ENCODE data around the gene CPLX1.

Gene CPLX1

GRCh38 chr4:748461-748860 lies 77.5 kb downstream of the CPLX1 start:
- Histone ChIP-seq H3K9me3 (ENCODE audit: severe bottlenecking) (no peaks in the 10 kb centered on the region), H3K27ac (ENCODE audit: poor library complexity, severe bottlenecking) (no peak overlapping the region), H3K4me3 (ENCODE audit: severe bottlenecking) (no peak overlapping the region), H3K36me3 (ENCODE audit: low read depth) (peaks cover 36% of the 10 kb centered on the region), H3K27me3 (ENCODE audit: insufficient read depth, poor library complexity, severe bottlenecking) (no peaks in the 10 kb centered on the region), H3K4me1 (ENCODE audit: insufficient read depth, poor library complexity, severe bottlenecking) (peaks cover 4% of the 10 kb centered on the region)
- ATAC-seq (ENCODE audit: low read depth) (no peak), DNase-seq (ENCODE audit: low spot score) (no peak)
- no peak for TF ChIP-seq CTCF (IDR thresholded peaks at IDR 0.05; ENCODE audit: poor library complexity, severe bottlenecking)

GRCh38 chr4:747546-748170 lies 78.3 kb downstream of the CPLX1 start:
- Histone ChIP-seq H3K36me3 (ENCODE audit: low read depth) (peaks cover 32% of the 10 kb centered on the region), H3K4me3 (ENCODE audit: severe bottlenecking) (no peak overlapping the region), H3K27ac (ENCODE audit: poor library complexity, severe bottlenecking) (no peak overlapping the region), H3K27me3 (ENCODE audit: insufficient read depth, poor library complexity, severe bottlenecking) (no peaks in the 10 kb centered on the region), H3K4me1 (ENCODE audit: insufficient read depth, poor library complexity, severe bottlenecking) (peaks cover 4% of the 10 kb centered on the region), H3K9me3 (ENCODE audit: severe bottlenecking) (no peaks in the 10 kb centered on the region)
- ATAC-seq (ENCODE audit: low read depth) (no peak), DNase-seq (ENCODE audit: low spot score) (no peak)
- TF ChIP-seq CTCF (IDR thresholded peaks at IDR 0.05; ENCODE audit: poor library complexity, severe bottlenecking) = no peak

DNA sequence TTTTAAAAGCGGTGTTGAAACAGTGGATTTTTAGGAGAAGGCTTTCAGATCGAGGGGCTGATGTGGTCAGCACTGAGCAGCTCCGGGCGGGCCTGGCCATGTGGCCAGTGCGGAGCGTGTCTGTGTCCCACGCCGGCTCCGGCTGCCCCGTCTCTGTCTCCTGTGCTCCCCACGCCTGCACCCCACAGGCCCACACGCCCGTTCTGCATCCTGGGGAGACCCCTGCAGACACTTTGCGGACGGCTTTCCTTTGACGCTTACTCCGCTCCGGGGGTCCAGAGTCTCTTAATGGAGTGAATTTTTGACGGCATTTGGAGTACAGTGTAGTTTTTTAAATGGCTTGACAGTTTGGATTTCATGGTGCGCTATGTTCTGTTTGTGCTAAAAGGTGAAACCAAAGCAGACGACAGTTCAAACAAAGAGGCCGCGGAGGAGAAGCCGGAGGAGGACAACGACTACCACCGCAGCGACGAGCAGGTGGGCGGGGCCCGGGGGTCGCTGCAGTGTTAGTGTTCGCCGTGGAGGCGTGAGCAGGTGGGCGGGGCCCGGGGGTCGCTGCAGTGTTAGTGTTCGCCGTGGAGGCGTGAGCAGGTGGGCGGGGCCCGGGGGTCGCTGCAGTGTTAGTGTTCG lies 81.6 kb downstream of the CPLX1 start:
- no peak for TF ChIP-seq CTCF (IDR thresholded peaks at IDR 0.05; ENCODE audit: poor library complexity, severe bottlenecking)
- Histone ChIP-seq H3K36me3 (ENCODE audit: low read depth) (peaks cover 22% of the 10 kb centered on the region), H3K4me1 (ENCODE audit: insufficient read depth, poor library complexity, severe bottlenecking) (no peaks in the 10 kb centered on the region), H3K4me3 (ENCODE audit: severe bottlenecking) (no peak overlapping the region), H3K9me3 (ENCODE audit: severe bottlenecking) (no peaks in the 10 kb centered on the region), H3K27me3 (ENCODE audit: insufficient read depth, poor library complexity, severe bottlenecking) (no peaks in the 10 kb centered on the region), H3K27ac (ENCODE audit: poor library complexity, severe bottlenecking) (no peak overlapping the region)
- DNase-seq (ENCODE audit: low spot score) (peak; percentile 59), ATAC-seq (ENCODE audit: low read depth) (peak; percentile 21; the same call in 2 of the 3 replicates)

GRCh38 chr4:743463-744211 lies 82.3 kb downstream of the CPLX1 start:
- Histone ChIP-seq H3K36me3 (ENCODE audit: low read depth) (peaks cover 16% of the 10 kb centered on the region), H3K4me1 (ENCODE audit: insufficient read depth, poor library complexity, severe bottlenecking) (no peaks in the 10 kb centered on the region), H3K27ac (ENCODE audit: poor library complexity, severe bottlenecking) (no peak overlapping the region), H3K4me3 (ENCODE audit: severe bottlenecking) (no peak overlapping the region), H3K27me3 (ENCODE audit: insufficient read depth, poor library complexity, severe bottlenecking) (no peaks in the 10 kb centered on the region), H3K9me3 (ENCODE audit: severe bottlenecking) (no peaks in the 10 kb centered on the region)
- peak; percentile 52 for DNase-seq (ENCODE audit: low spot score)
- no peak for TF ChIP-seq CTCF (IDR thresholded peaks at IDR 0.05; ENCODE audit: poor library complexity, severe bottlenecking)
- ATAC-seq (ENCODE audit: low read depth) = no peak
